ENCODE data around the gene UBE2D2. TPM values are rescaled to one million over a fixed set of nuclear protein-coding genes. Genes with fewer than 3 reads are reported as not detected.
"Not testable (repeated sequence)": the region's sequence is repeated elsewhere in the genome, so short reads cannot be mapped to it uniquely, and the experiment has no call there.

Gene UBE2D2
- total RNA-seq, 2 experiments from 2014 or later, result 262 to 289 TPM

DNA sequence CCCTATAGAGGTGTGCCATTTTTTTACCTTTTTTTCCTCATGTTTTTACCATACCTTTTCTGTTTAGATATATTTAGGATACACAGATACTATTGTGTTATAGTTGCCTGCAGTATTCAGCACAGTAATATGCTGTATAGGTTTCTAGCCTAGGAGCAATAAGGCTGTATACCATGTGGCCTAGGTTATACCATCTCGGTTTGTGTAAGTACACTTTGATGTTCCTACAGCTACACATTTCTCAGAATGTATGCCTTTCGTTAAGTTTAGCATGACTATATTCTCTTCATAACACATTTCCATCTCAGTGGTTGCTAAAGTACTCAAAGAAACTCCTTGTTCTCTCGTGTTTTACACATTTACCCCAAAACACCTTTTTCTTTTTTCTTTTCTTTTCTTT, 23.0 kb downstream of the UBE2D2 start:
- DNase-seq, result no peak
- peak; percentile 99 for ATAC-seq
- POLR2A ChIA-PET, result interaction anchor here (0.9 kb wide), 1 partner anchor 137 kb away, joined by 4 read pairs; no protein-coding TSS in a partner anchor

DNA sequence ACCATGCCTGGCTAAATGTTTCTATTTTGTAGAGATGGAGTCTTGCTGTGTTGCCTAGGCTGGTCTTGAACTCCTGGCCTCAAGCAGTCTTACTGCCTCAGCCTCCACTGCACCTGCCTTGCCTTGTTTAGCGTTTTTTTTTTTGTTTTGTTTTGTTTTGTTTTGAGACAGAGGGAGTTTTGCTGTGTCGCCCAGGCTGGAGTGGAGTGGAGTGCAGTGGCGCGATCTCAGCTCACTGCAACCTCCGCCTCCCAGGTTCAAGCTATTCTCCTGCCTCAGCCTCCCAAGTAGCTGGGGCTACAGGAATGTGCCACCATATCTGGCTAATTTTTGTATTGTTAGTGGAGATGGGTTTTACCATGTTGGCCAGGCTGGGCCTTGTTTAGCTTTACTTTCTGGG, 27.0 kb downstream of the UBE2D2 start:
- intact Hi-C loops (cut with DNase I, micrococcal nuclease); H3K27ac Mint-ChIP-seq; H3K4me3 Mint-ChIP-seq; ATAC-seq; DNase-seq; H3K9me3 Mint-ChIP-seq (ENCODE audit: low read depth); POLR2A ChIA-PET; H3K27me3 Mint-ChIP-seq: not testable (repeated sequence)
- Mint-ChIP-seq H3K36me3 (ENCODE audit: low read depth) (peaks cover 39% of the 10 kb centered on the region), H3K4me1 (peaks cover 69% of the 10 kb centered on the region)
- CTCF ChIA-PET, result interaction anchor here (0.7 to 1.3 kb wide), 4 partner anchors 9 to 46 kb away, joined by 3 to 6 read pairs (median 4); no protein-coding TSS in a partner anchor

More for the DNA sequence above, 23.0 kb downstream of the UBE2D2 start:
- CTCF ChIA-PET, result interaction anchor here (0.9 to 1.8 kb wide), 4 partner anchors 10 to 67 kb away, joined by 3 to 6 read pairs (median 4); no protein-coding TSS in a partner anchor
- peaks cover 70% of the 10 kb centered on the region for H3K4me1 Mint-ChIP-seq
- H3K27me3 Mint-ChIP-seq, result no peaks in the 10 kb centered on the region
- no peaks in the 10 kb centered on the region for H3K9me3 Mint-ChIP-seq (ENCODE audit: low read depth)
- H3K27ac Mint-ChIP-seq, result peak overlapping the region; percentile 58
- peaks cover 30% of the 10 kb centered on the region for H3K36me3 Mint-ChIP-seq (ENCODE audit: low read depth)
- no peak overlapping the region for H3K4me3 Mint-ChIP-seq
- intact Hi-C loops (cut with DNase I, micrococcal nuclease), result no loop called here

DNA sequence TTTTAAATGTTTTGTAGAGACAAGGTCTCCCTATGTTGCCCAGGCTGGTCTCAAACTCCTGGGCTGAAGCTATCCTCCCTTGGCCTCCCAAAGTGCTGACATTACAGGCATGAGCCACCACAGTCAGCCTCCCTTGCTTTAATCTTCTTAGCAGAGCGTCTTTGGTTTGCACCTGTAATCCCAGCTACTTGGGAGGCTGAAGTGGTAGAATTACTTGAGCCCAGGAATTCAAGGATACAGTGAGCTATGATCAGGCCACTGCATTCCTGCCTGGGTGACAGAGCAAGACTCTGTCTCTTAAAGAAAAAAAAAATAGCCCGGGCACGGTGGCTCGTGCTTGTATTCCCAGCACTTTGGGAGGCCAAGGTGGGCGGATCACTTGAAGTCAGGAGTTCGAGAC, 27.8 kb downstream of the UBE2D2 start:
- no peak for DNase-seq
- Mint-ChIP-seq H3K4me1 (peaks cover 68% of the 10 kb centered on the region), H3K9me3 (ENCODE audit: low read depth) (no peaks in the 10 kb centered on the region), H3K4me3 (no peak overlapping the region), H3K36me3 (ENCODE audit: low read depth) (peaks cover 38% of the 10 kb centered on the region), H3K27me3 (no peaks in the 10 kb centered on the region), H3K27ac (no peak overlapping the region)
- ChIA-PET CTCF (interaction anchor here (0.9 to 1.3 kb wide), 3 partner anchors 10 to 26 kb away, joined by 3 to 4 read pairs (median 4); no protein-coding TSS in a partner anchor), POLR2A (no interaction called here)
- intact Hi-C loops (cut with DNase I, micrococcal nuclease), result no loop called here
- no peak for ATAC-seq

DNA sequence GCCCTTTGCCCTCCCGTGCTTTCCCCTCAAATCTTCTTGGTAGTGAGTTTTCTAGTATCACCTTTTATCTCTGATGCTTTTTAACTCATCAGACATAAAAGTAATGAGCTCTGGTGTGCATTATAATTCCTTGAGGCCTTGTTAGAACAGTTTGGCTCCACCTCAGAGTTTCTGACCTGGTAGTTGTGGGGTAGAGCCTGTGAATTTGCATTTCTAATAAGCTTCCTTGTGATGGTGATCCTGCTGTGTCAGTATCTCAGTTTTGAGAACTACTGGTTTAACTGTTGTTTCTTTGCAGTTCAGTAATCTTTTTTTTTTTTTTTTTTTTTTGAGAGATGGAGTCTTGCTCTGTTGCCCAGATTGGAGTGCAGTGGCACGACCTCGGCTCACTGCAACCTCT, 31.1 kb downstream of the UBE2D2 start:
- H3K27ac Mint-ChIP-seq, result peak overlapping the region; percentile 71
- H3K27me3 Mint-ChIP-seq, result no peaks in the 10 kb centered on the region
- peaks cover 39% of the 10 kb centered on the region for H3K36me3 Mint-ChIP-seq (ENCODE audit: low read depth)
- peaks cover 2% of the 10 kb centered on the region for H3K9me3 Mint-ChIP-seq (ENCODE audit: low read depth)
- H3K4me3 Mint-ChIP-seq, result no peak overlapping the region
- CTCF ChIA-PET, result interaction anchor here (0.7 to 1.6 kb wide), 4 partner anchors 9 to 898 kb away, joined by 3 to 6 read pairs (median 3); no protein-coding TSS in a partner anchor
- intact Hi-C loops (cut with DNase I, micrococcal nuclease), result no loop called here
- POLR2A ChIA-PET, result interaction anchor here (0.5 to 0.6 kb wide), 3 partner anchors 21 to 1119 kb away, joined by 3 to 4 read pairs (median 3); no protein-coding TSS in a partner anchor
- H3K4me1 Mint-ChIP-seq, result peaks cover 46% of the 10 kb centered on the region
- ATAC-seq (peak; percentile 52), DNase-seq (no peak)

DNA sequence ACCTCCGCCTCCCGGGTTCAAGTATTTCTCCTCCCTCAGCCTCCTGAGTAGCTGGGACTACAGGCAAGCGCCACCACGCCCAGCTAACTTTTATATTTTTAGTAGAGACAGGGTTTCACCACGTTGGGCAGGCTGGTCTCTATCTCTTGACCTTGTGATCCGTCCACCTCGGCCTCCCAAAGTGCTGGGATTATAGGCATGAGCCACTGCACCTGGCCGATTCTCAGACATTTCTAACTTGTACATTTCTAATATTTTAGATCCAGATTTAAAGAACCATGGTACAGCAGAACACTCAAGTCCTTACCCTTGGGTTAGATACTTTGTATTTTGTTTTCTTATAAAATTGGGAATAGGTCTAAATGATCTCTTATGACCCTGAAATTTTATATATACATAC, 31.9 kb downstream of the UBE2D2 start:
- H3K9me3 Mint-ChIP-seq (ENCODE audit: low read depth); H3K4me3 Mint-ChIP-seq; intact Hi-C loops (cut with DNase I, micrococcal nuclease); H3K27me3 Mint-ChIP-seq; ATAC-seq; H3K27ac Mint-ChIP-seq; DNase-seq: not testable (repeated sequence)
- H3K36me3 Mint-ChIP-seq (ENCODE audit: low read depth), result peaks cover 42% of the 10 kb centered on the region
- ChIA-PET CTCF (interaction anchor here (0.7 to 2.1 kb wide), 4 partner anchors 8 to 899 kb away, joined by 3 to 11 read pairs (median 3); no protein-coding TSS in a partner anchor), POLR2A (interaction anchor here (0.9 kb wide), 1 partner anchor 27 kb away, joined by 3 read pairs; no protein-coding TSS in a partner anchor)
- peaks cover 46% of the 10 kb centered on the region for H3K4me1 Mint-ChIP-seq

DNA sequence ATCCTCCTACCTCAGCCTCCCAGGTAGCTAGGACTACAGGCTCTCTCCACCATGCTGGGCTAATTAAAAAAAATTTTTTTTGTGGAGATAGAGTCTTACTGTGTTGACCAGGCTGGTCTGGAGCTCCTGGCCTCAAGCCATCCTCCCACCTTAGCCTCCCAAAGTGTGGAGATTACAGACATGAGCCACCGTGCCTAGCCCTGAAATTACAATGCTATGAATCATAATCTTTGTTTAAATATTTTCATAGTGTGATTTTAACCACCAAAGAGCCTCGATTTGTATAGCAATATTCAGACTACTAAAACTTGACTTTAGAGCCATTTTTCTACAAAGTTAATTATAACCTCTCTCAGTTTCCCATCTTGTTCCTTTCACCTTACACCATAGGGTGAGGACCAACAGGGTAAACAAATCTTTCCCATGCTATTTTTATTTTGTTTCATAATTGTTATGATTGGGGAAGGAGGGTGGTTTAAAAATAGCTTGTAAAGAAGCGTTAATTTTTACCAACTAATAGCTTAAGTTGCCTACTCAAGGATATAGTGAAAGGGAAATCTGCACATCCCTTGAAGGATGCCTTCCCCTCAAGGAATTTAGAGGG, 32.7 kb downstream of the UBE2D2 start:
- intact Hi-C loops (cut with DNase I, micrococcal nuclease), result no loop called here
- POLR2A ChIA-PET, result interaction anchor here (0.7 kb wide), 1 partner anchor 28 kb away, joined by 3 read pairs; no protein-coding TSS in a partner anchor
- H3K4me1 Mint-ChIP-seq, result peaks cover 41% of the 10 kb centered on the region
- ATAC-seq (peak; percentile 62), DNase-seq (peak; percentile 28)
- H3K27ac Mint-ChIP-seq, result no peak overlapping the region
- CTCF ChIA-PET, result interaction anchor here (1.3 to 2.1 kb wide), 2 partner anchors 19 to 34 kb away, joined by 3 to 11 read pairs; no protein-coding TSS in a partner anchor
- no peak overlapping the region for H3K4me3 Mint-ChIP-seq
- peaks cover 36% of the 10 kb centered on the region for H3K36me3 Mint-ChIP-seq (ENCODE audit: low read depth)
- H3K9me3 Mint-ChIP-seq (ENCODE audit: low read depth), result peaks cover 2% of the 10 kb centered on the region
- H3K27me3 Mint-ChIP-seq, result no peaks in the 10 kb centered on the region

DNA sequence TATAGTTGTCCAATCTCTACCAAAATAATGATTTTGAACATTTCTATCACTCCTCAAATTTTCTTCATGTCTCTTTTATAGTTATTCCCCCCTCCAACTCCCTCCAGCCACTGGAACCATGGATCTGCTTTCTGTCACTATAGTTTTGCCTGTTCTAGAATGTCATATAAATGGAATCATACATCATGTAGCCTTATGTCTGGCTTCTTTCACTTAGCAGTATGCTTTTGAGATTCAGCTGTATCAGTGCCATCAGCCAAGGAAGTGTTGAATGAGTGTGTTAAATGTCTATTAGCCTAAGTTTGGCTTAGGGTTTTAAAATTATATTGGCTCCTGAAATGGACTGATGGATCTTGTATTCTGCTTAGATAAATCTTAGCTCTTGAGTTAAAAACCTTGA, 36.0 kb downstream of the UBE2D2 start:
- peak overlapping the region; percentile 74 for H3K27ac Mint-ChIP-seq
- CTCF ChIA-PET, result interaction anchor here (1.2 to 3.0 kb wide), 2 partner anchors 22 to 223 kb away, joined by 3 to 7 read pairs; no protein-coding TSS in a partner anchor

DNA sequence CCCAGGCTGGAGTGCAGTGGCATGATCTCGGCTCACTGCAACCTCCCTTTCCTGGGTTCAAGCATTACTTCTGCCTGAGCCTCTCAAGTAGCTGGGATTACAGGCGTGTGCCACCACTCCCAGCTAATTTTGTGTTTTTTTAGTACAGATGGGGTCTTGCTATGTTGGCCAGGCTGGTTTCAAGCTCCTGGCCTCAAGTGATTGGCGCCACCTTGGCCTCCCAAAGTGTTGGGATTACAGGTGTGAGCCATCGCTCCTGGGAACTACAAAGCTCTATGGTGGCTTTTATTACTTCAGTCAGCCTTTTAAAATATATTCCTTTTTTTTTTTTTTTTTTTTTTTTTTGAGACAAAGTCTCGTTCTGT, 37.4 kb downstream of the UBE2D2 start:
- not testable (repeated sequence) for H3K27ac Mint-ChIP-seq; H3K4me3 Mint-ChIP-seq; H3K27me3 Mint-ChIP-seq; DNase-seq; ATAC-seq; H3K9me3 Mint-ChIP-seq (ENCODE audit: low read depth)
- Mint-ChIP-seq H3K36me3 (ENCODE audit: low read depth) (peaks cover 46% of the 10 kb centered on the region), H3K4me1 (peaks cover 17% of the 10 kb centered on the region)
- intact Hi-C loops (cut with DNase I, micrococcal nuclease), result loop anchor here in 1 of 2 experiments (5.0 kb wide), 1 partner anchor 36 kb away; the partner anchor contains the start of gene UBE2D2
- CTCF ChIA-PET, result interaction anchor here (0.6 to 3.0 kb wide), 5 partner anchors 8 to 35 kb away, joined by 3 to 7 read pairs (median 4); no protein-coding TSS in a partner anchor
- POLR2A ChIA-PET, result interaction anchor here (0.6 kb wide), 1 partner anchor 24 kb away, joined by 8 read pairs; no protein-coding TSS in a partner anchor

More for the DNA sequence above, 36.0 kb downstream of the UBE2D2 start:
- Mint-ChIP-seq H3K27me3 (no peaks in the 10 kb centered on the region), H3K4me3 (no peak overlapping the region), H3K36me3 (ENCODE audit: low read depth) (peaks cover 39% of the 10 kb centered on the region), H3K4me1 (peaks cover 27% of the 10 kb centered on the region), H3K9me3 (ENCODE audit: low read depth) (peaks cover 2% of the 10 kb centered on the region)
- DNase-seq, result no peak
- POLR2A ChIA-PET, result no interaction called here
- ATAC-seq, result peak; percentile 28
- intact Hi-C loops (cut with DNase I, micrococcal nuclease), result loop anchor here in 1 of 2 experiments (5.0 kb wide), 1 partner anchor 35 kb away; the partner anchor contains the start of gene UBE2D2

DNA sequence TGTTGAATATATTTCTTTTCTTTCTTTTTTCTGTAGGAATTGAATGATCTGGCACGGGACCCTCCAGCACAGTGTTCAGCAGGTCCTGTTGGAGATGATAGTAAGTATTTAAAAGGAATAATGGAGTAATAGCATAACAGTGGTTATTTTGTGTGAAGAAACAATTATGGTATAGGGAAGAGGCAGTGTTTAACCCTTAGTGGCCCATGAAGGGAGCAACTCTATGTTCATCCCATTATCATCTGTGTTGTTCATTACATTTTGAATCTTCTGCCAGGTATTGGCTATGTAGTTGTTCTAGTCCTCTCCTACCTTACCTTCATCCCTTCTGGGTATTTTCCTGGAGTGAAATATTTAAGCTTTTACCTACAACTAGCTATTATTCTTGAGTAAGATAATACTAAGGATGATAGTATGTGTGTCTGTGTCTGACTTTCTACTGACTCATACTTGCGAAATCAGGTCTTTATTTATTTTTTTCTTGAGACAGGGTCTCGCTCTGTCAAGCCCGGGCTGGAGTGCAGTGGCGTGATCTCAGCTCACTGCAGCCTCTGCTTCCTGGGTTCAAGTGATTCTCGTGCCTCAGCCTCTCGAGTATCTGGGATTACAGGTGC, 39.3 kb downstream of the UBE2D2 start:
- H3K36me3 Mint-ChIP-seq (ENCODE audit: low read depth), result peaks cover 41% of the 10 kb centered on the region
- H3K27ac Mint-ChIP-seq, result no peak overlapping the region
- POLR2A ChIA-PET, result no interaction called here

DNA sequence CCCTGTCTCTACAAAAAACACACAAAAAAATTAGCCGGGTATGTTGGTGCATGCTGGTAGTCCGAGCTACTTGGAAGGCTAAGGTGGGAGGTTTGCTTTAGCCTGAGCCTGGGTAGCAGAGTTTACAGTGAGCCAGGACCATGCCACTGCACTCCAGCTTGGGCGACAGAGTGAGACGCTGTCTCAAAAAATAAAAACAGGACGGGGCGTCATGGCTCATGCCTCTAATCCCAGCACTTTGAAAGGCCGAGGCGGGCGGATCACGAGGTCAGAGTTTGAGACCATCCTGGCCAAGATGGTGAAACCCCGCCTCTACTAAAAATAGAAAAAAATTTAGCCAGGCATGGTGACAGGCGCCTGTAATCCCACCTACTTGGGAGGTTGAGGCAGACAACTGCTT, 40.3 kb downstream of the UBE2D2 start:
- CTCF ChIA-PET, result interaction anchor here (0.7 to 1.6 kb wide), 2 partner anchors 9 to 107 kb away, joined by 3 read pairs; no protein-coding TSS in a partner anchor
- intact Hi-C loops (cut with DNase I, micrococcal nuclease), result no loop called here
- DNase-seq (no peak), ATAC-seq (no peak)
- Mint-ChIP-seq H3K36me3 (ENCODE audit: low read depth) (peaks cover 42% of the 10 kb centered on the region), H3K27me3 (no peaks in the 10 kb centered on the region), H3K27ac (no peak overlapping the region), H3K4me3 (no peak overlapping the region), H3K9me3 (ENCODE audit: low read depth) (peaks cover 2% of the 10 kb centered on the region), H3K4me1 (peaks cover 20% of the 10 kb centered on the region)
- POLR2A ChIA-PET, result no interaction called here

More for the DNA sequence above, 39.3 kb downstream of the UBE2D2 start:
- intact Hi-C loops (cut with DNase I, micrococcal nuclease), result no loop called here
- Mint-ChIP-seq H3K4me3 (no peak overlapping the region), H3K27me3 (no peaks in the 10 kb centered on the region), H3K9me3 (ENCODE audit: low read depth) (peaks cover 2% of the 10 kb centered on the region), H3K4me1 (peaks cover 15% of the 10 kb centered on the region)
- DNase-seq, result no peak
- CTCF ChIA-PET, result interaction anchor here (0.6 to 1.6 kb wide), 4 partner anchors 8 to 165 kb away, joined by 3 to 4 read pairs (median 3); no protein-coding TSS in a partner anchor
- no peak for ATAC-seq

DNA sequence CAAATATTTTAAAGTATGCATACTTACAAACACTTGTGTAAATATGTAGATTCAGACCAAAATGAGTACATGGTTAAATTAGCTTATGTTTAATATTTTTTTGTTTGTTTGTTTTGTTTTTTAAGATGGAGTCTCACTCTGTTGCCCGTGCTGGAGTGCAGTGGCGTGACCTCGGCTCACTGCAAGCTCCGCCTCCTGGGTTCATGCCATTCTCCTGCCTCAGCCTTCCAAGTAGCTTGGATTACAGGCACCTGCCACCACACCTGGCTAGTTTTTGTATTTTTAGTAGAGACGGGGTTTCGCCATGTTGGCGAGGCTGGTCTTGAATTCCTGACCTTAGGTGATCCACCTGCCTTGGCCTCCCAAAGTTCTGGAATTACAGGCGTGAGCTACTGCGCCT, 40.8 kb downstream of the UBE2D2 start:
- CTCF ChIA-PET, result interaction anchor here (0.7 to 1.6 kb wide), 3 partner anchors 9 to 108 kb away, joined by 3 read pairs; no protein-coding TSS in a partner anchor
- H3K4me3 Mint-ChIP-seq, result not testable (repeated sequence)

More for the DNA sequence above, 40.8 kb downstream of the UBE2D2 start:
- intact Hi-C loops (cut with DNase I, micrococcal nuclease); H3K27ac Mint-ChIP-seq; DNase-seq; POLR2A ChIA-PET; H3K9me3 Mint-ChIP-seq (ENCODE audit: low read depth); H3K27me3 Mint-ChIP-seq; ATAC-seq: not testable (repeated sequence)
- peaks cover 42% of the 10 kb centered on the region for H3K36me3 Mint-ChIP-seq (ENCODE audit: low read depth)
- peaks cover 20% of the 10 kb centered on the region for H3K4me1 Mint-ChIP-seq
